Stimulated activated CD8-positive, alpha-beta memory T cell treated with anti-CD3 and anti-CD28 coated beads, Interleukin-4, amount 100 ng/mL, for 4 hours (primary cell): ENCODE results near the gene USH1C.

Experiments used
- DNase-seq, 2 donors: peaks; one replicate each; pipeline ENCODE4 v3.0.0-alpha.2; 2020; ENCODE audit warnings: low read depth in 2 of 2, low spot score in 1 of 2

USH1C gene

GRCh38 chr11:17508791-17509190 lies 35.4 kb downstream of the USH1C start:
- no peak for DNase-seq

- DNase-seq = no peak
Observed at GRCh38 chr11:17508306-17508705, 35.9 kb downstream of the USH1C start.

GRCh38 chr11:17507773-17508172 lies 36.4 kb downstream of the USH1C start:
- DNase-seq = no peak

GRCh38 chr11:17506942-17507341 lies 37.3 kb downstream of the USH1C start:
- no peak for DNase-seq

- DNase-seq = no peak
Observed at GRCh38 chr11:17506314-17506713, 37.9 kb downstream of the USH1C start.

- DNase-seq = no peak
Observed at GRCh38 chr11:17505146-17505545, 39.1 kb downstream of the USH1C start.

GRCh38 chr11:17504330-17505107 lies 39.7 kb downstream of the USH1C start:
- DNase-seq = peak; percentile 43 to 57

- no peak for DNase-seq
Observed at GRCh38 chr11:17502630-17503029, 41.6 kb downstream of the USH1C start.

- no peak for DNase-seq
Observed at GRCh38 chr11:17500673-17501072, 43.5 kb downstream of the USH1C start.

- DNase-seq = no peak
Observed at GRCh38 chr11:17498475-17498874, 45.7 kb downstream of the USH1C start.

GRCh38 chr11:17498058-17498457 lies 46.2 kb downstream of the USH1C start:
- no peak for DNase-seq

GRCh38 chr11:17496406-17496805 lies 47.8 kb downstream of the USH1C start:
- DNase-seq = no peak

- no peak for DNase-seq
Observed at GRCh38 chr11:17494019-17494418, 50.2 kb downstream of the USH1C start.

- no peak for DNase-seq
Observed at GRCh38 chr11:17490938-17491337, 53.3 kb downstream of the USH1C start.

GRCh38 chr11:17490232-17490631 lies 54.0 kb downstream of the USH1C start:
- DNase-seq = no peak

- DNase-seq = no peak
Observed at GRCh38 chr11:17489751-17490150, 54.5 kb downstream of the USH1C start.

GRCh38 chr11:17488563-17488962 lies 55.7 kb downstream of the USH1C start:
- DNase-seq = no peak

- DNase-seq = no peak
Observed at GRCh38 chr11:17486646-17487045, 57.6 kb downstream of the USH1C start.

- DNase-seq = no peak
Observed at GRCh38 chr11:17483505-17483904, 60.7 kb downstream of the USH1C start.

GRCh38 chr11:17481905-17482304 lies 62.3 kb downstream of the USH1C start:
- no peak for DNase-seq

- no peak for DNase-seq
Observed at GRCh38 chr11:17479284-17480214, 64.7 kb downstream of the USH1C start.

- DNase-seq = no peak
Observed at GRCh38 chr11:17478070-17478469, 66.1 kb downstream of the USH1C start.
